ENCODE measurements around the gene AP4E1.
A peak's percentile ranks its signal among the peaks of the same experiment; 100 is the strongest.

AP4E1 gene

DNA sequence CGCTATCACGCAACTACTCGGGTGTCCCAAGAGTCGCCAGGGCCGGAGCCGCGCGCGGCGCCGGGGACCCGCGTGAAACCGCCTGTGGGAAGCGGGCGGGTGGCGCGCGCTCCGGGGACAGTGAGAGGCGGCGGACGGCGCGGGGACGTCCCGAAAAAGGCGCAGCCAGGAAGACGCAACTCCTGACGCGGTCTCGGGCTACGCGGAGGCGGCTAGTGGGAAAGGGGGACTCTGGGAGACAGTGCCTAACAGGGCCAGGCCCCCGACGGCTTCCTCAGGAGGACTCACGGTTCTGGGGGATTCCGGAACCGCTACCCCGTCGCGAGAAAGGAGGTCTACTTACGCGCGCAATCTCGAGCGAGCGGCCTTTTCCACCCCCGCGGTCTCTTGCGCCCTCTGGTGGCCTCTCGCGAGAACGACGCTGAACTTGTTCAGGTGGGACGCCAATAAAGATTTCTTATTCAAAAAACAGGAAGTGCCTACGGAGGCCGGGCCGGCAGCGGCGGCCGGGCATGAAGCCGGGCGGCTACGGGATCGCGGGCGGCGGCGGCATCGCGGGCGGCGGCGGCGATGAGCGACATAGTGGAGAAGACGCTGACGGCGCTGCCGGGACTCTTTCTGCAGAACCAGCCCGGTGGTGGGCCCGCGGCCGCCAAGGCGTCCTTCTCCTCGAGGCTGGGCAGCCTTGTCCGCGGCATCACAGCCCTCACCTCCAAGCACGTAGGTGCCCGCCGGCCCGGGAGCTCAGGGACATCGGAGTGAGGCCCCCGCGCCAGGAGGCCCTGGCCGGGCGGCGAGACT is at the start of gene AP4E1:
TSS of gene AP4E1 (plus strand) at position 475 of the 801 bp plus-strand sequence. CDS start at position 571, 96 bp downstream.
- Histone ChIP-seq H3K27me3 (replicated peaks; ENCODE audit: control insufficient read depth, insufficient read depth, low read length) (no peaks in the 10 kb centered on the region), H3K36me3 (ENCODE audit: control insufficient read depth, insufficient read depth, low read length) (no peaks in the 10 kb centered on the region; the same call in 1 of the 2 replicates), H3K4me3 (replicated peaks; ENCODE audit: low read depth, low read length) (peak within 1 kb of the TSS; percentile 89)
- DNase-seq (ENCODE audit: extremely low read depth, insufficient read length), result peak; percentile 98
- TF ChIP-seq, protein P1, sequence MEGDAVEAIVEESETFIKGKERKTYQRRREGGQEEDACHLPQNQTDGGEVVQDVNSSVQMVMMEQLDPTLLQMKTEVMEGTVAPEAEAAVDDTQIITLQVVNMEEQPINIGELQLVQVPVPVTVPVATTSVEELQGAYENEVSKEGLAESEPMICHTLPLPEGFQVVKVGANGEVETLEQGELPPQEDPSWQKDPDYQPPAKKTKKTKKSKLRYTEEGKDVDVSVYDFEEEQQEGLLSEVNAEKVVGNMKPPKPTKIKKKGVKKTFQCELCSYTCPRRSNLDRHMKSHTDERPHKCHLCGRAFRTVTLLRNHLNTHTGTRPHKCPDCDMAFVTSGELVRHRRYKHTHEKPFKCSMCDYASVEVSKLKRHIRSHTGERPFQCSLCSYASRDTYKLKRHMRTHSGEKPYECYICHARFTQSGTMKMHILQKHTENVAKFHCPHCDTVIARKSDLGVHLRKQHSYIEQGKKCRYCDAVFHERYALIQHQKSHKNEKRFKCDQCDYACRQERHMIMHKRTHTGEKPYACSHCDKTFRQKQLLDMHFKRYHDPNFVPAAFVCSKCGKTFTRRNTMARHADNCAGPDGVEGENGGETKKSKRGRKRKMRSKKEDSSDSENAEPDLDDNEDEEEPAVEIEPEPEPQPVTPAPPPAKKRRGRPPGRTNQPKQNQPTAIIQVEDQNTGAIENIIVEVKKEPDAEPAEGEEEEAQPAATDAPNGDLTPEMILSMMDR (IDR thresholded peaks at IDR 0.05; ENCODE audit: insufficient read depth, low read length, poor library complexity, severe bottlenecking), result peak; percentile 93

DNA sequence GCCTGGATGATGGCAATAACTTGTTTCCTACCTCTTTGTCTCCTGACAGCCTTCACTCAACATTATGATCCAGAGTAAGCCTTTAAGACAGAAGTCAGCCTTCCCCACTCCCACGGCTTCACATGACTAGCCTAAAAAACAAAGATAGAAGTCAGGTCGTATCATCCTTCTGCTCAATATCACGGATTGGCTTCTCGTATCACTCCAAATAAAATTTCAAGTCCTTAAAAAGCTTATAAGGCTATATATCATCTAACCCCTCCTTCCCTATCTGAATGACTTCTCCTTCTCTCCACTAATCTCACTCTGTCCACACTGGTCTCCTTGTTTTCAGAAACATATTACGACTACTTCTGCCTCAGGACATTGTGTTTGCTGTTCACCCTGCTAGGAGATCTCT is 47.7 kb upstream of the AP4E1 start:
- no peak for DNase-seq (ENCODE audit: extremely low read depth, insufficient read length)
- Histone ChIP-seq H3K36me3 (ENCODE audit: control insufficient read depth, insufficient read depth, low read length) (no peaks in the 10 kb centered on the region), H3K4me3 (replicated peaks; ENCODE audit: low read depth, low read length) (no peak overlapping the region), H3K27me3 (replicated peaks; ENCODE audit: control insufficient read depth, insufficient read depth, low read length) (no peaks in the 10 kb centered on the region)
- TF ChIP-seq, protein P1 (IDR thresholded peaks at IDR 0.05; ENCODE audit: insufficient read depth, low read length, poor library complexity, severe bottlenecking), result no peak

DNA sequence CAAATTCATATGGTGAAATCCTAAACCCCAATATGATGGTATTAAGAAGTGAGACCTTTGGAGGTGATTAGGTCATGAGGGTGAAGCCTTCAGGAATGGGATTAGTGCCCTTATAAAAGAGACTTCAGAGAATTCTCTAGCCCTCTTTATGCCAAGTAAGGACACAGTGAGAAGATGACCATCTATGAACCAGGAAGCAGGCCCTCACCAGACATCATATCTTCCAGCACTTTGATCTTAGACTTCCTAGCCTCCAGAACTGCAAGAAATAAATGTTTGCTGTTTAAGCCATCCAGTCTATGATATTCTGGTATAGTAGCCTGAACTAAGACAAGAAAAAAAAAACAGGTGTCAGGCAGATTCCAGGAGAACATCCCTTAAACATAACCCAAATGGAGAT is 45.9 kb upstream of the AP4E1 start:
- Histone ChIP-seq H3K27me3 (replicated peaks; ENCODE audit: control insufficient read depth, insufficient read depth, low read length) (no peaks in the 10 kb centered on the region), H3K4me3 (replicated peaks; ENCODE audit: low read depth, low read length) (no peak overlapping the region), H3K36me3 (ENCODE audit: control insufficient read depth, insufficient read depth, low read length) (no peaks in the 10 kb centered on the region)
- TF ChIP-seq, protein P1 (IDR thresholded peaks at IDR 0.05; ENCODE audit: insufficient read depth, low read length, poor library complexity, severe bottlenecking), result no peak
- no peak for DNase-seq (ENCODE audit: extremely low read depth, insufficient read length)

DNA sequence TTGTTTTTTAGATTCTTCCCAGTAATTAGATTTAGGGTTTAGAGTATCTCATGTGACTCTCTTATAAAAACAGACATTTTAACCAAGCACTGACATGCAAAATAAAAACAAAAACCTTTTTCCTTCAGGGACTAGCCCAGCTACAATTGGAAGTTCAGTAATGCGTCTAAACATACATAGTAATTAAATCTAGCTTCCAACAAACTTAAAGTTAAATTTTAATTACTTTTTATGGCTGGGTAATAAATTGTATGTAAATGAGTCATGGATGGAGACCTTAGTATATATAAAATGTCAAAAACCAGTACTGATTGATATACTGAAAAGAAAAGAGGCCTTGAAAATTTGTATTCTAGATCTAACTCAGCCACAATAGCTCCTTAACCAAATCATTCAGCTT is 43.6 kb upstream of the AP4E1 start:
- DNase-seq (ENCODE audit: extremely low read depth, insufficient read length), result no peak
- no peaks in the 10 kb centered on the region for H3K36me3 ChIP-seq (ENCODE audit: control insufficient read depth, insufficient read depth, low read length)
- TF ChIP-seq, protein P1 (IDR thresholded peaks at IDR 0.05; ENCODE audit: insufficient read depth, low read length, poor library complexity, severe bottlenecking), result no peak

DNA sequence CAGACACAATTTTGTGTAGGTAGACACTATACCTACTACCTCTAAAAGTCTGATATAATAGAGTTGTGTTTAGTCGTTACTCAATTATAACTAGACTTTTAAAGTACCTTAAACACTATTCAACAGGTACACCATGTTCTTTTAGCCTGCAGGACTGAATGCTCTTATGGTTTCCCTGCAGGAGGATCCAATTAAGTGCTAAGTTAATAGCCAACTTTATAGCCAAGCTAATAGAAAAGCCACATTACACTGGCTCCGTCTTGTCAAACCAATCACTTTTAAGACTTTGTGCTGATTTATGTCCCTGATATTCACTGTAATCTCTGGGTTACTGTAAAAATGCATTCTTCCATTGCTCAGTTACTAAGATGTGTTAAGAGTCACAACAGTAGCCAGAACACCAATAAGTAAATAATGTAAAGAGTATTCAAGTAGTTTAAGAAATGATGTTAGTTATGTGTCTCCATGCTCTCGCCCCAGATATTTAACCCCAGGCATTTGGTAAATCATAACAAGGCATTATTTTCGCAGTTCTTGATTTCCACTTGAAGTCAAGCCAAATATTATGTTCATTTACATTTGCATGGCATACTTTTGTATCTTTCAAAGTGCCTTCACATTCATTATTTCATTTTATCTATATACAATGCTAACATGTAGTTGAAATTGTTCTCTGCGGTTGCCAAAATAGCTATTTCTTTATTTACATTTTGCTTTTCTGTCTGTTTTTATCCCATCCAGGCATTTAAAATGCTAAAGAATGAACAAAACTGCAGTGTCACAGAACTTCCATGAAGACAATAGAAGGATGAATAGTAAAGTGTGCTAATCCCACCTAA is 42.7 kb upstream of the AP4E1 start:
- TF ChIP-seq, protein P1 (IDR thresholded peaks at IDR 0.05; ENCODE audit: insufficient read depth, low read length, poor library complexity, severe bottlenecking), result no peak
- no peaks in the 10 kb centered on the region for H3K36me3 ChIP-seq (ENCODE audit: control insufficient read depth, insufficient read depth, low read length)
- DNase-seq (ENCODE audit: extremely low read depth, insufficient read length), result no peak
- H3K27me3 ChIP-seq (replicated peaks; ENCODE audit: control insufficient read depth, insufficient read depth, low read length), result no peaks in the 10 kb centered on the region
- no peak overlapping the region for H3K4me3 ChIP-seq (replicated peaks; ENCODE audit: low read depth, low read length)

More for the DNA sequence above, 43.6 kb upstream of the AP4E1 start:
- no peak overlapping the region for H3K4me3 ChIP-seq (replicated peaks; ENCODE audit: low read depth, low read length)
- H3K27me3 ChIP-seq (replicated peaks; ENCODE audit: control insufficient read depth, insufficient read depth, low read length), result no peaks in the 10 kb centered on the region

All from GM06990 (cell line).